Stimulated activated naive CD4-positive, alpha-beta T cell treated with Interleukin-2 at 50 U/mL for 16 hours (primary cell): ENCODE measurements around the gene EXOG.

ENCODE experiments used
- DNase-seq: peaks from one replicate; lab custom pipeline; 2025; lab: John Stamatoyannopoulos, UW

The EXOG gene

GRCh38 chr3:38510631-38511030 lies 14.5 kb downstream of the EXOG start:
- DNase-seq, result no peak

GRCh38 chr3:38511546-38511945 lies 15.4 kb downstream of the EXOG start:
- no peak for DNase-seq

- DNase-seq, result no peak
Measured at GRCh38 chr3:38515367-38515766, 19.2 kb downstream of the EXOG start.

- no peak for DNase-seq
Measured at GRCh38 chr3:38516669-38517068, 20.5 kb downstream of the EXOG start.

- no peak for DNase-seq
Measured at GRCh38 chr3:38519000-38519399, 22.9 kb downstream of the EXOG start.

GRCh38 chr3:38519651-38520050 lies 23.5 kb downstream of the EXOG start:
- no peak for DNase-seq

- peak; percentile 17 for DNase-seq
Measured at GRCh38 chr3:38521391-38521987, 25.3 kb downstream of the EXOG start.

- no peak for DNase-seq
Measured at GRCh38 chr3:38522002-38522401, 25.9 kb downstream of the EXOG start.

- DNase-seq, result no peak
Measured at GRCh38 chr3:38524141-38524739, 28.1 kb downstream of the EXOG start.

GRCh38 chr3:38526792-38527191 lies 30.7 kb downstream of the EXOG start:
- DNase-seq, result no peak

- DNase-seq, result no peak
Measured at GRCh38 chr3:38528457-38528856, 32.3 kb downstream of the EXOG start.

GRCh38 chr3:38532529-38532928 lies 36.4 kb downstream of the EXOG start:
- no peak for DNase-seq

GRCh38 chr3:38533285-38533976 lies 37.3 kb downstream of the EXOG start:
- DNase-seq, result no peak

GRCh38 chr3:38534180-38534579 lies 38.0 kb downstream of the EXOG start:
- DNase-seq, result no peak

GRCh38 chr3:38534604-38535003 lies 38.5 kb downstream of the EXOG start:
- DNase-seq, result no peak

- no peak for DNase-seq
Measured at GRCh38 chr3:38536671-38537070, 40.5 kb downstream of the EXOG start.

GRCh38 chr3:38538773-38539353 lies 42.7 kb downstream of the EXOG start:
- DNase-seq, result no peak

GRCh38 chr3:38541806-38542205 lies 45.7 kb downstream of the EXOG start:
- DNase-seq, result no peak

- no peak for DNase-seq
Measured at GRCh38 chr3:38542401-38543298, 46.5 kb downstream of the EXOG start.

- DNase-seq, result no peak
Measured at GRCh38 chr3:38543586-38543985, 47.4 kb downstream of the EXOG start.

- DNase-seq, result no peak
Measured at GRCh38 chr3:38544926-38545325, 48.8 kb downstream of the EXOG start.

- no peak for DNase-seq
Measured at GRCh38 chr3:38545550-38545949, 49.4 kb downstream of the EXOG start.
